Measurements from ENCODE around the gene TRPM5.

The TRPM5 gene

GRCh38 chr11:2435288-2436012 lies 8.9 kb downstream of the TRPM5 start:
- FAIRE-seq, result no peak

- no peak for FAIRE-seq
These were observed 9.6 kb downstream of the TRPM5 start for GRCh38 chr11:2434506-2435255.

GRCh38 chr11:2434008-2434407 lies 10.3 kb downstream of the TRPM5 start:
- FAIRE-seq, result no peak

- no peak for FAIRE-seq
These were observed 11.0 kb downstream of the TRPM5 start for GRCh38 chr11:2433106-2433925.

GRCh38 chr11:2432628-2433071 lies 11.7 kb downstream of the TRPM5 start:
- FAIRE-seq, result no peak

GRCh38 chr11:2432171-2432621 lies 12.1 kb downstream of the TRPM5 start:
- FAIRE-seq, result no peak

GRCh38 chr11:2431395-2431794 lies 12.9 kb downstream of the TRPM5 start:
- FAIRE-seq, result no peak

GRCh38 chr11:2428322-2428795 lies 16.0 kb downstream of the TRPM5 start:
- no peak for FAIRE-seq

- FAIRE-seq, result no peak
These were observed 16.5 kb downstream of the TRPM5 start for GRCh38 chr11:2427721-2428321.

- FAIRE-seq, result no peak
These were observed 17.3 kb downstream of the TRPM5 start for GRCh38 chr11:2426826-2427521.

GRCh38 chr11:2426221-2426620 lies 18.1 kb downstream of the TRPM5 start:
- FAIRE-seq, result no peak

GRCh38 chr11:2425506-2425905 lies 18.8 kb downstream of the TRPM5 start:
- FAIRE-seq, result no peak

GRCh38 chr11:2424811-2425495 lies 19.4 kb downstream of the TRPM5 start:
- FAIRE-seq, result no peak

- FAIRE-seq, result no peak
These were observed 20.9 kb downstream of the TRPM5 start for GRCh38 chr11:2423157-2424025.

GRCh38 chr11:2422461-2423156 lies 21.7 kb downstream of the TRPM5 start:
- FAIRE-seq, result no peak

- no peak for FAIRE-seq
These were observed 22.3 kb downstream of the TRPM5 start for GRCh38 chr11:2421996-2422395.

GRCh38 chr11:2421226-2421994 lies 22.9 kb downstream of the TRPM5 start:
- no peak for FAIRE-seq

GRCh38 chr11:2420502-2421225 lies 23.6 kb downstream of the TRPM5 start:
- FAIRE-seq, result no peak
